ENCODE measurements around the gene CALD1. TPM values are rescaled to one million over a fixed set of nuclear protein-coding genes. Genes with fewer than 3 reads are reported as not detected.
A peak's percentile ranks its signal among the peaks of the same experiment; 100 is the strongest.

Gene CALD1
- total RNA-seq, 1 donor from 2014 or later: 230 TPM

GRCh38 chr7:134985894-134986362 lies 206.5 kb downstream of the CALD1 start:
- peak overlapping the region; percentile 94 for H3K27ac Mint-ChIP-seq (ENCODE audit: unreplicated experiment)

DNA sequence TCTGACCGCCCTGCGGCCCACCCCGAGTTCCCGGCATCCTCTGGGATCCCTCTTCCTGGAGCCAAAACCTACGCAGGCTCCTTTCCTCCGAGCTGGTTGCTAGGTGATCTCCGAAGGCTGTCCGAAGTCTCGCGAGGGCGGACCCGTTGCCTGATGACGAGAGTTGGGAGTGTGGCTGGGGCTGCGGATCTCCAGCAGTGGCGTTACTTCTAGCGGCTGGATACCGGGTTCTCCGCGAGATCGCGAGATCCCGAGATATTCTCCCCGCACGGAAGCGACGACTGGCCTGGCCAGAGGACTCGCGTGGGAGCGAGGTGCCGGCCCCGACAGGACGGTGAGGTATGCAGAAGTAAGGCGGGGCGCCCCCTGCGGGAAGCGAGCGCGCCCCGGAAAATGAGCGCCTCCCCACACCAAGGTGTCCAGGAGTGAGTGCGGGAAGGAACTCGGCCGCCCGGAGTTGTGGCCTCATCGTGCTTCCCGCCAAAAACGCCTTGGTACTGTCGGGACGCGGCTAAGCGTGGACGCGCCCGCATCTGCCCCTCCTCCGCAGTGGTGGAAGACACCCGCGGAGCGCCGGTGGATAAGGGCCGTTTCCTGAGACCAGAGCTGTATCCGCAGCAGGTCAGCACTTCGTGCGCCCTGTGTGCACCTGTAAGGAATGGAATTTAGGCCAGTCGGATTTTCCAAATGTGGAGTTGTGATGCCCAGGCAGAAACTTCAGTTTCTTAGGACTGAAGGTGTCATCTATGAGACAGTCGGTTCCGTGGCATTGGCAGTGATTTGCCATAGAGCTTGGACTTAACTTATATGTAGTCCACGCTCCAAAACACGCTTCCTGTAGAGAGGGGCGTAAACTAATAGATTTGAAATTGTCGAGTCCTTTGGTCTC lies 207.2 kb downstream of the CALD1 start, which contains the start of gene AGBL3:
AGBL3 (plus strand) TSS at position 146 of the 889 bp plus-strand sequence. CDS start 1,426 bp downstream, outside the sequence.
- Mint-ChIP-seq H3K36me3 (ENCODE audit: low read depth, unreplicated experiment) (no peaks in the 10 kb centered on the region), H3K27ac (ENCODE audit: unreplicated experiment) (peak within 1 kb of the TSS; percentile 94), H3K9me3 (ENCODE audit: unreplicated experiment) (no peaks in the 10 kb centered on the region), H3K27me3 (ENCODE audit: unreplicated experiment) (peaks cover 1% of the 10 kb centered on the region), H3K4me1 (ENCODE audit: unreplicated experiment) (peaks cover 4% of the 10 kb centered on the region), H3K4me3 (ENCODE audit: unreplicated experiment) (peak within 1 kb of the TSS; percentile 90)
- peak; percentile 97 for DNase-seq (ENCODE audit: low spot score)
- TF ChIP-seq, protein P1, sequence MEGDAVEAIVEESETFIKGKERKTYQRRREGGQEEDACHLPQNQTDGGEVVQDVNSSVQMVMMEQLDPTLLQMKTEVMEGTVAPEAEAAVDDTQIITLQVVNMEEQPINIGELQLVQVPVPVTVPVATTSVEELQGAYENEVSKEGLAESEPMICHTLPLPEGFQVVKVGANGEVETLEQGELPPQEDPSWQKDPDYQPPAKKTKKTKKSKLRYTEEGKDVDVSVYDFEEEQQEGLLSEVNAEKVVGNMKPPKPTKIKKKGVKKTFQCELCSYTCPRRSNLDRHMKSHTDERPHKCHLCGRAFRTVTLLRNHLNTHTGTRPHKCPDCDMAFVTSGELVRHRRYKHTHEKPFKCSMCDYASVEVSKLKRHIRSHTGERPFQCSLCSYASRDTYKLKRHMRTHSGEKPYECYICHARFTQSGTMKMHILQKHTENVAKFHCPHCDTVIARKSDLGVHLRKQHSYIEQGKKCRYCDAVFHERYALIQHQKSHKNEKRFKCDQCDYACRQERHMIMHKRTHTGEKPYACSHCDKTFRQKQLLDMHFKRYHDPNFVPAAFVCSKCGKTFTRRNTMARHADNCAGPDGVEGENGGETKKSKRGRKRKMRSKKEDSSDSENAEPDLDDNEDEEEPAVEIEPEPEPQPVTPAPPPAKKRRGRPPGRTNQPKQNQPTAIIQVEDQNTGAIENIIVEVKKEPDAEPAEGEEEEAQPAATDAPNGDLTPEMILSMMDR (IDR thresholded peaks at IDR 0.05; ENCODE audit: unreplicated experiment): peak; percentile 40

More at GRCh38 chr7:134985894-134986362, 206.5 kb downstream of the CALD1 start:
- no peak for DNase-seq (ENCODE audit: low spot score)
- peaks cover 4% of the 10 kb centered on the region for H3K4me1 Mint-ChIP-seq (ENCODE audit: unreplicated experiment)
- H3K27me3 Mint-ChIP-seq (ENCODE audit: unreplicated experiment): peaks cover 3% of the 10 kb centered on the region
- TF ChIP-seq, protein P1 (IDR thresholded peaks at IDR 0.05; ENCODE audit: unreplicated experiment): no peak
- no peaks in the 10 kb centered on the region for H3K9me3 Mint-ChIP-seq (ENCODE audit: unreplicated experiment)
- H3K4me3 Mint-ChIP-seq (ENCODE audit: unreplicated experiment): peak overlapping the region; percentile 90
- H3K36me3 Mint-ChIP-seq (ENCODE audit: low read depth, unreplicated experiment): no peaks in the 10 kb centered on the region

DNA sequence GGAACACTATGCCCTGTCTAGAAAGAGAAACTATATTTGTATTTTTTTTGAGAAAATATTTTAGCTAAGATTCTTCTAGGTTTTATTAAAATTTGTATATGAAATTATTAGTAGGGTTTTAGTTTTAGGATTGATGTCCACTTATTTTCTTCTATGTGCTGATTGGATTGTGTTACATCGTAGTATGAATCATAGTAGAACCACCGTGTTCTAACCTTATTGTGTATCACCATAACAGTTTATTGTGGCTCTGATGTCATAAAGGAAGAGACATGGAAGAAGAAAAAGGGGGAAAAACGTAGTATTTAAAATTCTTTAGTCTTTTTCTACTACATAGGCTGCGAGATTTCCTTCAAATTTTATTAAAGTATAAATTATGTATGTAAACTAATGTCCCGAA lies 208.7 kb downstream of the CALD1 start:
- Mint-ChIP-seq H3K36me3 (ENCODE audit: low read depth, unreplicated experiment) (no peaks in the 10 kb centered on the region), H3K9me3 (ENCODE audit: unreplicated experiment) (no peaks in the 10 kb centered on the region), H3K4me1 (ENCODE audit: unreplicated experiment) (peaks cover 4% of the 10 kb centered on the region), H3K4me3 (ENCODE audit: unreplicated experiment) (no peak overlapping the region), H3K27me3 (ENCODE audit: unreplicated experiment) (peaks cover 1% of the 10 kb centered on the region), H3K27ac (ENCODE audit: unreplicated experiment) (no peak overlapping the region)
- DNase-seq (ENCODE audit: low spot score): no peak
- TF ChIP-seq, protein P1 (IDR thresholded peaks at IDR 0.05; ENCODE audit: unreplicated experiment): no peak

- Mint-ChIP-seq H3K4me1 (ENCODE audit: unreplicated experiment) (peaks cover 4% of the 10 kb centered on the region), H3K4me3 (ENCODE audit: unreplicated experiment) (no peak overlapping the region), H3K36me3 (ENCODE audit: low read depth, unreplicated experiment) (peaks cover 7% of the 10 kb centered on the region), H3K9me3 (ENCODE audit: unreplicated experiment) (no peaks in the 10 kb centered on the region), H3K27ac (ENCODE audit: unreplicated experiment) (no peak overlapping the region), H3K27me3 (ENCODE audit: unreplicated experiment) (peaks cover 1% of the 10 kb centered on the region)
- TF ChIP-seq, protein P1 (IDR thresholded peaks at IDR 0.05; ENCODE audit: unreplicated experiment): no peak
- no peak for DNase-seq (ENCODE audit: low spot score)
Observed at GRCh38 chr7:134991469-134992339, 212.3 kb downstream of the CALD1 start.

Data from endothelial cell (in vitro differentiated cells).